Upper lobe of right lung (tissue), 1 donor: ENCODE data around the gene GTPBP10. TPM values are rescaled to one million over a fixed set of nuclear protein-coding genes. Genes with fewer than 3 reads are reported as not detected.

Experiments used
- ATAC-seq: fragments of 200-7000 bp; cut with Tn5 transposase; one replicate; pipeline ENCODE4 v1.9.1; 2020; ENCODE audit warnings: mild to moderate bottlenecking, moderate library complexity
- DNase-seq: peaks from one replicate; pipeline ENCODE4 v3.0.0-alpha.2; 2020
- H3K27ac ChIP-seq: fragments of 200-600 bp; one replicate; pipeline ENCODE4 v1.8.0; 2022
- H3K27me3 ChIP-seq: fragments of 200-600 bp; one replicate; pipeline ENCODE4 v1.8.0; 2022; ENCODE audit warnings: mild to moderate bottlenecking
- H3K36me3 ChIP-seq: fragments of 200-600 bp; one replicate; pipeline ENCODE4 v1.8.0; 2022
- H3K4me1 ChIP-seq: fragments of 200-600 bp; one replicate; pipeline ENCODE4 v1.8.0; 2022
- H3K4me3 ChIP-seq: fragments of 200-600 bp; one replicate; pipeline ENCODE4 v1.8.0; 2022; ENCODE audit warnings: mild to moderate bottlenecking
- H3K9me3 ChIP-seq: fragments of 200-600 bp; one replicate; pipeline ENCODE4 v1.8.0; 2022
- CTCF ChIP-seq: fragments of 200-600 bp; IDR thresholded peaks from one replicate; pipeline ENCODE4 v1.8.0; 2022; ENCODE audit warnings: antibody characterized with exemption
- intact Hi-C: fragments of 100-400 bp; cut with DNase I; formaldehyde crosslinking; loops from one replicate; pipeline ENCODE4 v1.11.0; 2022
- total RNA-seq: library from RNA; stranded (reverse); fragmentation: NEBNext Ultra II Directional; extraction: Animal tissue kit (Norgen Biotek cat#: 25700); gene quantifications from one replicate; pipeline ENCODE4 v1.2.1, GENCODE V29; 2021
- donor health status: DM: no; HTN: yes; CAD: no; lungs with severe emphysema.

GTPBP10 gene
- total RNA-seq, 1 donor from 2014 or later = 19.9 TPM

DNA sequence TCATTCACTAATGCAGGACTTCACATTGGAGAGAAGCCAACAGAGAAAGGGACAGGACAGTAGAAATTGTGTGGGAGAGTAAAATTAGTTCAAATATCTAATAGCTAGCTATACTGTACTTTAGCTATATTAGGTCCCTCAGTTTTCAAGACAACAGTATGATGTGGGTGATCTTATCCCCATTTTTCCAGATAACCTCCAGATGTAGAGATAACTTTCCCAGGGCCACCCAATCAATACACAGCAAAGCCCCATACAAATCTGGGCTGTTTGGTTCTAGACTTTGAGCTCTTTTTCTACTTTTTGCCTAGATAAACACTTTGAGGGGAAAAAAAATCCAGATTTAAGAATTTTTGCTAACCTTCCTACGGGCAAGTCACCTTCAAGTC is 56.3 kb downstream of the GTPBP10 start:
- Histone ChIP-seq H3K27me3 (no peaks in the 10 kb centered on the region), H3K4me3 (peak overlapping the region; percentile 58), H3K36me3 (peaks cover 19% of the 10 kb centered on the region), H3K9me3 (no peaks in the 10 kb centered on the region), H3K27ac (peak overlapping the region; percentile 73), H3K4me1 (peaks cover 14% of the 10 kb centered on the region)
- DNase-seq (no peak), ATAC-seq (no peak)
- intact Hi-C loops = no loop called here
- TF ChIP-seq CTCF = no peak

GRCh38 chr7:90403174-90404113 is 56.9 kb downstream of the GTPBP10 start, which contains the start of gene CLDN12:
Gene CLDN12 (plus strand): TSS chr7:90403461. CDS start chr7:90412677, 9,216 bp downstream.
- Histone ChIP-seq H3K27me3 (no peaks in the 10 kb centered on the region), H3K4me1 (peaks cover 14% of the 10 kb centered on the region), H3K9me3 (no peaks in the 10 kb centered on the region), H3K36me3 (peaks cover 19% of the 10 kb centered on the region), H3K27ac (peak within 1 kb of the TSS; percentile 73), H3K4me3 (peak within 1 kb of the TSS; percentile 58)
- no peak for TF ChIP-seq CTCF
- DNase-seq (peak; percentile 91), ATAC-seq (peak; percentile 97)
- intact Hi-C loops = no loop called here

GRCh38 chr7:90404777-90405176 is 58.3 kb downstream of the GTPBP10 start:
- H3K4me1 ChIP-seq = peaks cover 14% of the 10 kb centered on the region
- TF ChIP-seq CTCF = no peak
- DNase-seq = no peak
- intact Hi-C loops = no loop called here
- ATAC-seq = no peak
- no peaks in the 10 kb centered on the region for H3K9me3 ChIP-seq
- peaks cover 27% of the 10 kb centered on the region for H3K36me3 ChIP-seq
- peak overlapping the region; percentile 58 for H3K4me3 ChIP-seq
- H3K27me3 ChIP-seq = no peaks in the 10 kb centered on the region
- no peak overlapping the region for H3K27ac ChIP-seq

- DNase-seq (no peak), ATAC-seq (no peak)
- H3K27ac ChIP-seq = no peak overlapping the region
- TF ChIP-seq CTCF = no peak
- H3K4me1 ChIP-seq = peaks cover 24% of the 10 kb centered on the region
- H3K4me3 ChIP-seq = no peak overlapping the region
- intact Hi-C loops = no loop called here
- H3K27me3 ChIP-seq = no peaks in the 10 kb centered on the region
- no peaks in the 10 kb centered on the region for H3K9me3 ChIP-seq
- H3K36me3 ChIP-seq = peaks cover 35% of the 10 kb centered on the region
These were observed 60.9 kb downstream of the GTPBP10 start for GRCh38 chr7:90407484-90407821.

- H3K9me3 ChIP-seq = no peaks in the 10 kb centered on the region
- intact Hi-C loops = no loop called here
- H3K27ac ChIP-seq = no peak overlapping the region
- peaks cover 24% of the 10 kb centered on the region for H3K4me1 ChIP-seq
- H3K36me3 ChIP-seq = peaks cover 41% of the 10 kb centered on the region
- ATAC-seq = no peak
- H3K27me3 ChIP-seq = no peaks in the 10 kb centered on the region
- H3K4me3 ChIP-seq = no peak overlapping the region
- TF ChIP-seq CTCF = no peak
- DNase-seq = no peak
These were observed 61.6 kb downstream of the GTPBP10 start for GRCh38 chr7:90408142-90408541.
